ENCODE measurements around the gene RRAD. TPM values are rescaled to one million over a fixed set of nuclear protein-coding genes. Genes with fewer than 3 reads are reported as not detected.

Gene RRAD
- total and polyA plus RNA-seq, 2 of the 4 experiments (the other 2 are of a cell fraction), result 1.3 to 2.1 TPM

DNA sequence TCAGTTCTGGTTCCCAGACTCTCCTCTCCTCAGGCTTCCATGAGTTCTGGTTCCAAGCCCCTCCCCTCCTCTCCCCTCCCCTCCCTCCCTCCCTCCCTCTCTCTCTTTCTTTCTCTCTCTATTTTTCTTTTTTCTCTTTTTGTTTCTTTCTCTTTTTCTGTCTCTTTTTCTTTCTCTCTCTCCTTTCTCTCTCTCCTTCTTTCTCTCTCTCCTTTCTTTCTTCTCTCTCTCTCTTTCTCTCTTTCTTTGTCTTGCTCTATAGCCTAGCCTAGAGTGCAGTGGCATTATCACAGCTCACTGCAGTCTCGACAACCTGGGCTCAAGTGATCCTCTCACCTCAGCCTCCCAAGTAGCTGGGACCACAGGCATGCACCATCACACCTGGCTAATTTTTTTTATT, 34.9 kb upstream of the RRAD start (continued):
- TF ChIP-seq, protein P1, sequence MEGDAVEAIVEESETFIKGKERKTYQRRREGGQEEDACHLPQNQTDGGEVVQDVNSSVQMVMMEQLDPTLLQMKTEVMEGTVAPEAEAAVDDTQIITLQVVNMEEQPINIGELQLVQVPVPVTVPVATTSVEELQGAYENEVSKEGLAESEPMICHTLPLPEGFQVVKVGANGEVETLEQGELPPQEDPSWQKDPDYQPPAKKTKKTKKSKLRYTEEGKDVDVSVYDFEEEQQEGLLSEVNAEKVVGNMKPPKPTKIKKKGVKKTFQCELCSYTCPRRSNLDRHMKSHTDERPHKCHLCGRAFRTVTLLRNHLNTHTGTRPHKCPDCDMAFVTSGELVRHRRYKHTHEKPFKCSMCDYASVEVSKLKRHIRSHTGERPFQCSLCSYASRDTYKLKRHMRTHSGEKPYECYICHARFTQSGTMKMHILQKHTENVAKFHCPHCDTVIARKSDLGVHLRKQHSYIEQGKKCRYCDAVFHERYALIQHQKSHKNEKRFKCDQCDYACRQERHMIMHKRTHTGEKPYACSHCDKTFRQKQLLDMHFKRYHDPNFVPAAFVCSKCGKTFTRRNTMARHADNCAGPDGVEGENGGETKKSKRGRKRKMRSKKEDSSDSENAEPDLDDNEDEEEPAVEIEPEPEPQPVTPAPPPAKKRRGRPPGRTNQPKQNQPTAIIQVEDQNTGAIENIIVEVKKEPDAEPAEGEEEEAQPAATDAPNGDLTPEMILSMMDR (conservative IDR thresholded peaks at IDR 0.05; ENCODE audit: low read depth, low read length), result no peak

DNA sequence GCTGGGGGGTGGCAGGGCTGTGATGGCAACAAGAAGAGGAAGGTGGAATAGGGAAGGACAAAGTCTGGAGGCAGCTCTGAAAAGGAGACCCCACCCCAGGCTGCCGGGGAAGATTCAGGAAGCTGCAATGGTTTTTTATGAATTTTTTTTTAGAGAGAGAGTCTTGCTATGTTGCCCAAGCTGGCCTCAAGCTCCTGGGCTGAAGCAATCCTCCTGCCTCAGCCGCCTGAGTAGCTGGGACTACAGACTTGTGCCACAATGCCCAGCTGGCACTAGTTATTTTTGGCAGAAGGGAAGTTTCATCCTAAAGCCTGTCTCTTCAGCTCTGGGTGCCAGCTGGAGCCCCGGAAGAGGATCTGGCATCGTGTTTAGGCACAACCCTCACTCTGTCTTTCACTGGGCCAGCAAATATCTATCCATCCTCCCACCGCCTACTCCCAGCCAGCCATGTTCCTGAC, 34.4 kb upstream of the RRAD start:
- ATAC-seq (ENCODE audit: low read depth) (no peak), DNase-seq (no peak)
- Histone ChIP-seq H2BK15ac (ENCODE audit: low read depth, low read length) (no peak overlapping the region), H3K27me3 (ENCODE audit: control insufficient read depth, insufficient read depth, low read length) (peaks cover 22% of the 10 kb centered on the region), H3K4me1 (ENCODE audit: control insufficient read depth, insufficient read depth, low read length) (no peaks in the 10 kb centered on the region), H2BK5ac (ENCODE audit: low read depth, low read length, poor library complexity, severe bottlenecking) (no peak overlapping the region), H3K36me3 (ENCODE audit: control insufficient read depth, insufficient read depth, low read length) (no peaks in the 10 kb centered on the region), H3K4ac (ENCODE audit: low read depth, low read length) (no peak overlapping the region), H3K9me1 (ENCODE audit: insufficient read depth, low read length) (peaks cover 3% of the 10 kb centered on the region; the same call in 1 of the 2 replicates), H4K20me1 (ENCODE audit: insufficient read depth, low read length) (no peaks in the 10 kb centered on the region), H3K9ac (ENCODE audit: low read depth, low read length) (no peak overlapping the region), H2AFZ (replicated peaks; ENCODE audit: low read length, poor library complexity) (no peak overlapping the region), H2BK120ac (ENCODE audit: low read depth, low read length) (no peak overlapping the region), H2AK5ac (ENCODE audit: low read depth, low read length) (no peak overlapping the region), H2AK9ac (replicated peaks; ENCODE audit: low read depth, low read length, poor library complexity) (no peak overlapping the region), H3K9me3 (ENCODE audit: control insufficient read depth, insufficient read depth, low read length) (no peaks in the 10 kb centered on the region), H4K5ac (ENCODE audit: low read depth, low read length) (no peak overlapping the region), H3K56ac (ENCODE audit: extremely low read depth, insufficient read depth, low read length) (no peak overlapping the region), H3K79me1 (ENCODE audit: low read depth in 1 of 2, low read length in 2 of 2) (no peaks in the 10 kb centered on the region), H4K8ac (ENCODE audit: low read depth in 2 of 2, low read length in 2 of 2) (no peak overlapping the region), H3K18ac (ENCODE audit: low read depth, low read length) (no peak overlapping the region), H2BK20ac (ENCODE audit: low read depth, low read length) (no peak overlapping the region), H3K4me3 (ENCODE audit: insufficient read depth, low read depth, low read length) (no peak overlapping the region), H3K23ac (ENCODE audit: low read depth, low read length) (no peak overlapping the region), H3K4me2 (ENCODE audit: low read depth, low read length) (no peak overlapping the region), H3K27ac (ENCODE audit: insufficient read depth, low read length) (no peak overlapping the region), H4K91ac (ENCODE audit: insufficient read depth, low read depth, low read length) (no peak overlapping the region), H3K14ac (replicated peaks; ENCODE audit: low read depth, low read length) (no peak overlapping the region)
- intact Hi-C loops (cut with micrococcal nuclease) (no loop called here), in situ Hi-C loops (cut with MboI; ENCODE audit: low sequenced_read_pairs) (loop anchor here (5.0 to 10.0 kb wide), 2 partner anchors 198 to 495 kb away; partner anchors contain the start of genes FBXL8 and TRADD), dilution Hi-C loops (cut with HindIII; ENCODE audit: low sequenced_read_pairs, unreplicated experiment) (no loop called here)
- POLR2A ChIA-PET (ENCODE audit: unreplicated experiment), result interaction anchor here (0.6 kb wide), 1 partner anchor 75 kb away, joined by 3 read pairs; no protein-coding TSS in a partner anchor
- CTCF ChIA-PET, result interaction anchor here (1.2 to 1.5 kb wide), 2 partner anchors 11 to 65 kb away, joined by 4 read pairs; no protein-coding TSS in a partner anchor
- BruUV-seq (replicated peaks), result no TSS peak
- 20% methylated on average over 1 of the region's 5 CpGs; no CpG with 5 or more reads in 1 of the 2 experiments for WGBS, 2 experiments (ENCODE audit: extremely low coverage in 2 of 2, insufficient read length in 1 of 2)
- TF ChIP-seq MAZ (IDR thresholded peaks at IDR 0.05; ENCODE audit: borderline replicate concordance, low read depth, low read length) (no peak), CHD1 (IDR thresholded peaks at IDR 0.05; ENCODE audit: low read depth, low read length) (no peak), MAFK (IDR thresholded peaks at IDR 0.05; ENCODE audit: low read depth, low read length) (no peak), NFE2L2 (IDR thresholded peaks at IDR 0.05; ENCODE audit: low read depth, low read length) (no peak), BHLHE40 (IDR thresholded peaks at IDR 0.05; ENCODE audit: low read depth, low read length) (no peak), RFX5 (IDR thresholded peaks at IDR 0.05; ENCODE audit: low read depth, low read length) (no peak), MXI1 (IDR thresholded peaks at IDR 0.05; ENCODE audit: borderline replicate concordance, low read depth, low read length) (no peak), RAD21 (IDR thresholded peaks at IDR 0.05; ENCODE audit: low read length) (no peak), POLR2A (IDR thresholded peaks at IDR 0.05; ENCODE audit: low read depth, low read length) (no peak), CEBPB (IDR thresholded peaks at IDR 0.05; ENCODE audit: low read depth, low read length) (no peak), FOS (IDR thresholded peaks at IDR 0.05; ENCODE audit: low read depth, low read length) (no peak), RCOR1 (IDR thresholded peaks at IDR 0.05; ENCODE audit: insufficient replicate concordance, low read length) (no peak)
- TF ChIP-seq, protein P2, sequence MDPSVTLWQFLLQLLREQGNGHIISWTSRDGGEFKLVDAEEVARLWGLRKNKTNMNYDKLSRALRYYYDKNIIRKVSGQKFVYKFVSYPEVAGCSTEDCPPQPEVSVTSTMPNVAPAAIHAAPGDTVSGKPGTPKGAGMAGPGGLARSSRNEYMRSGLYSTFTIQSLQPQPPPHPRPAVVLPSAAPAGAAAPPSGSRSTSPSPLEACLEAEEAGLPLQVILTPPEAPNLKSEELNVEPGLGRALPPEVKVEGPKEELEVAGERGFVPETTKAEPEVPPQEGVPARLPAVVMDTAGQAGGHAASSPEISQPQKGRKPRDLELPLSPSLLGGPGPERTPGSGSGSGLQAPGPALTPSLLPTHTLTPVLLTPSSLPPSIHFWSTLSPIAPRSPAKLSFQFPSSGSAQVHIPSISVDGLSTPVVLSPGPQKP (IDR thresholded peaks at IDR 0.05; ENCODE audit: borderline replicate concordance, low read depth, low read length), result no peak
- TF ChIP-seq, protein P3, sequence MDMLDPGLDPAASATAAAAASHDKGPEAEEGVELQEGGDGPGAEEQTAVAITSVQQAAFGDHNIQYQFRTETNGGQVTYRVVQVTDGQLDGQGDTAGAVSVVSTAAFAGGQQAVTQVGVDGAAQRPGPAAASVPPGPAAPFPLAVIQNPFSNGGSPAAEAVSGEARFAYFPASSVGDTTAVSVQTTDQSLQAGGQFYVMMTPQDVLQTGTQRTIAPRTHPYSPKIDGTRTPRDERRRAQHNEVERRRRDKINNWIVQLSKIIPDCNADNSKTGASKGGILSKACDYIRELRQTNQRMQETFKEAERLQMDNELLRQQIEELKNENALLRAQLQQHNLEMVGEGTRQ (IDR thresholded peaks at IDR 0.05; ENCODE audit: low read depth, low read length), result no peak

Data from IMR-90 (cell line).